HG03280 (cell line): Measurements from ENCODE around the gene INAVA.
"Not testable (repeated sequence)": the region's sequence is repeated elsewhere in the genome, so short reads cannot be mapped to it uniquely, and the experiment has no call there.

Source experiments
- ATAC-seq: cut with Tn5 transposase; IDR thresholded peaks from one replicate; pipeline ENCODE4 v1.9.1; 2021; ENCODE audit warnings: mild to moderate bottlenecking, moderate library complexity; ENCODE audit not compliant: unreplicated experiment

The INAVA gene

GRCh38 chr1:200960948-200961340 lies 66.2 kb downstream of the INAVA start:
- ATAC-seq = no peak

GRCh38 chr1:200962151-200962550 lies 67.5 kb downstream of the INAVA start:
- ATAC-seq = not testable (repeated sequence)

GRCh38 chr1:200962631-200963030 lies 67.9 kb downstream of the INAVA start:
- ATAC-seq = no peak

GRCh38 chr1:200963076-200963475 lies 68.4 kb downstream of the INAVA start:
- no peak for ATAC-seq

GRCh38 chr1:200963888-200964287 lies 69.2 kb downstream of the INAVA start:
- not testable (repeated sequence) for ATAC-seq
